ENCODE data around the gene LPIN3. TPM values are rescaled to one million over a fixed set of nuclear protein-coding genes. Genes with fewer than 3 reads are reported as not detected.

Gene LPIN3
- total RNA-seq, 6 donors from 2014 or later: 9.4 to 78.6 (median 14.2) TPM

DNA sequence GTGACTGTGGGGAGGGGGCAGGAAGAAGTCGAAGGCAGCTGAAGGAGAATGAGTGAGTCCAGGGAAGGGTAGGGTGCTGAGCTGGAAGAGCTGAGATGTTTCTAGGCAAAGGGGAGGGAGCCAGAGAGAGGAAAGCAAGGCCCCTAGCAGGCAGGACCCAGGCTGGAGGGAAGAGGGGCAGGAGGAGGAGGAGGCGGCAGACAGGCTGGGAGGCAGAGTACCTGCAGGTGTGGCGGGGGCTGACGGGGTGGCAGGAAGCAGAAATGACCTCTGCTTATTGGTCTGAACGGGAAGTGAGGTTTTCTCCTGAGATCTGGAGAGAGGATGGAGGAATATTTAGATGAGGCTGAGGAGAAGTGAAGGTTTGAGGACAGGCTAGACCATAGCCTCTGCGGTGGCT is 36.7 kb downstream of the LPIN3 start:
- H3K27ac ChIP-seq: no peak overlapping the region
- H3K4me3 ChIP-seq: no peak overlapping the region
- no peak for DNase-seq
- TF ChIP-seq POLR2AphosphoS5 (IDR thresholded peaks at IDR 0.05): no peak
- TF ChIP-seq POLR2A (IDR thresholded peaks at IDR 0.05): no peak
- TF ChIP-seq EP300 (IDR thresholded peaks at IDR 0.05): no peak
- TF ChIP-seq CTCF (IDR thresholded peaks at IDR 0.05): no peak
- no peaks in the 10 kb centered on the region for H3K27me3 ChIP-seq
- no peaks in the 10 kb centered on the region for H3K9me3 ChIP-seq
- 48 to 50% methylated on average over 6 of the region's 6 CpGs for WGBS, 2 donors
- H3K36me3 ChIP-seq: no peaks in the 10 kb centered on the region
- H3K4me1 ChIP-seq: no peaks in the 10 kb centered on the region
- ATAC-seq (ENCODE audit: low FRiP score in 2 of 2): no peak

GRCh38 chr20:41379551-41379950 is 38.9 kb downstream of the LPIN3 start:
- DNase-seq (no peak), ATAC-seq (ENCODE audit: low FRiP score in 2 of 2) (no peak)
- H3K27me3 ChIP-seq: no peaks in the 10 kb centered on the region
- no peak overlapping the region for H3K4me3 ChIP-seq
- no peaks in the 10 kb centered on the region for H3K36me3 ChIP-seq
- H3K4me1 ChIP-seq: no peaks in the 10 kb centered on the region
- WGBS, 2 donors: 59% methylated on average over 2 of the region's 2 CpGs
- TF ChIP-seq POLR2A (IDR thresholded peaks at IDR 0.05): no peak
- TF ChIP-seq CTCF (IDR thresholded peaks at IDR 0.05): no peak
- TF ChIP-seq POLR2AphosphoS5 (IDR thresholded peaks at IDR 0.05): no peak
- no peaks in the 10 kb centered on the region for H3K9me3 ChIP-seq
- H3K27ac ChIP-seq: no peak overlapping the region

GRCh38 chr20:41380551-41381193 is 40.1 kb downstream of the LPIN3 start:
- DNase-seq: no peak
- Histone ChIP-seq H3K9me3 (no peaks in the 10 kb centered on the region), H3K36me3 (no peaks in the 10 kb centered on the region), H3K4me1 (no peaks in the 10 kb centered on the region), H3K4me3 (no peak overlapping the region), H3K27ac (no peak overlapping the region), H3K27me3 (no peaks in the 10 kb centered on the region)
- TF ChIP-seq EP300 (IDR thresholded peaks at IDR 0.05) (no peak), CTCF (IDR thresholded peaks at IDR 0.05) (no peak), POLR2AphosphoS5 (IDR thresholded peaks at IDR 0.05) (no peak), POLR2A (IDR thresholded peaks at IDR 0.05) (no peak)
- ATAC-seq (ENCODE audit: low FRiP score in 2 of 2): no peak
- WGBS, 2 donors: 63 to 70% methylated on average over 10 to 12 of the region's 12 CpGs

- Histone ChIP-seq H3K4me3 (no peak overlapping the region), H3K27me3 (no peaks in the 10 kb centered on the region), H3K4me1 (peaks cover 0 to 3% (median 0%) of the 10 kb centered on the region in 4 donors), H3K27ac (no peak overlapping the region), H3K36me3 (no peaks in the 10 kb centered on the region), H3K9me3 (no peaks in the 10 kb centered on the region)
- WGBS, 2 donors: 70 to 76% methylated on average over 7 of the region's 7 CpGs
- ATAC-seq (ENCODE audit: low FRiP score in 2 of 2) (no peak), DNase-seq (no peak)
- TF ChIP-seq POLR2A (IDR thresholded peaks at IDR 0.05): no peak
- TF ChIP-seq CTCF (IDR thresholded peaks at IDR 0.05): no peak
- no peak for TF ChIP-seq POLR2AphosphoS5 (IDR thresholded peaks at IDR 0.05)
- no peak for TF ChIP-seq EP300 (IDR thresholded peaks at IDR 0.05)
These were observed 42.2 kb downstream of the LPIN3 start for GRCh38 chr20:41382791-41383305.

All from upper lobe of left lung (tissue), 6 donors.